Neuronal stem cell (in vitro differentiated cells): ENCODE data around the gene TRIM17.

Experiments used
- DNase-seq: peaks from one replicate; pipeline ENCODE4 v3.0.0-alpha.2; 2013; ENCODE audit warnings: low spot score
- H2AFZ ChIP-seq: one replicate; pipeline ENCODE4 v1.6.1; 2013; ENCODE audit warnings: mild to moderate bottlenecking, low read length, inconsistent platforms
- H2AK5ac ChIP-seq: 2 replicates; pipeline ENCODE4 v1.6.1; 2013; ENCODE audit warnings: low read depth, mild to moderate bottlenecking, inconsistent platforms, low read length, moderate library complexity, mixed read lengths
- H2BK120ac ChIP-seq: 2 replicates; pipeline ENCODE4 v1.6.1; 2013; ENCODE audit warnings: low read depth, mild to moderate bottlenecking, inconsistent platforms, low read length, moderate library complexity, mixed read lengths
- H2BK12ac ChIP-seq: one replicate; pipeline ENCODE4 v1.6.1; 2013; ENCODE audit warnings: low read length, inconsistent platforms
- H2BK15ac ChIP-seq: 2 replicates; pipeline ENCODE4 v1.6.1; 2013; ENCODE audit warnings: mild to moderate bottlenecking, low read length, inconsistent platforms, mixed read lengths
- H2BK5ac ChIP-seq: one replicate; pipeline ENCODE4 v1.6.1; 2013; ENCODE audit warnings: inconsistent platforms, mild to moderate bottlenecking, low read length, moderate library complexity
- H3K14ac ChIP-seq: one replicate; pipeline ENCODE4 v1.6.1; 2013; ENCODE audit warnings: low read length, inconsistent platforms
- H3K18ac ChIP-seq: 2 replicates; pipeline ENCODE4 v1.6.1; 2013; ENCODE audit warnings: low read length, inconsistent platforms
- H3K23ac ChIP-seq: 2 replicates; pipeline ENCODE4 v1.6.1; 2013; ENCODE audit warnings: low read depth, mild to moderate bottlenecking, mixed read lengths, low read length, inconsistent platforms; ENCODE audit not compliant: poor library complexity
- H3K27ac ChIP-seq: replicated peaks from 3 replicates; pipeline ENCODE4 v1.5.1; 2013; ENCODE audit warnings: low read length, inconsistent platforms
- H3K27me3 ChIP-seq, 3 experiments: 2 replicates each; pipeline ENCODE4 v1.6.1; 2013; ENCODE audit warnings: low read length in 3 of 3, mild to moderate bottlenecking in 2 of 3, inconsistent platforms in 1 of 3, low read depth in 1 of 3, mixed read lengths in 1 of 3, moderate library complexity in 1 of 3; ENCODE audit not compliant: control insufficient read depth in 3 of 3, insufficient read depth in 3 of 3
- H3K36me3 ChIP-seq, 2 donors: replicated peaks in 1 of 2; 2 replicates each; pipeline ENCODE4 v1.6.1; 2013; ENCODE audit warnings: low read length in 2 of 2; ENCODE audit not compliant: control insufficient read depth in 2 of 2, insufficient read depth in 2 of 2
- H3K4ac ChIP-seq: 2 replicates; pipeline ENCODE4 v1.6.1; 2013; ENCODE audit warnings: inconsistent platforms, mild to moderate bottlenecking, low read length, moderate library complexity
- H3K4me1 ChIP-seq, 2 donors: 1 replicate in 1 of 2; 2 replicates in 1 of 2; pipeline ENCODE4 v1.6.1; 2013; ENCODE audit warnings: low read length in 2 of 2, low read depth in 1 of 2; ENCODE audit not compliant: control insufficient read depth in 2 of 2, insufficient read depth in 1 of 2
- H3K4me2 ChIP-seq: one replicate; pipeline ENCODE4 v1.6.1; 2013; ENCODE audit warnings: mild to moderate bottlenecking, low read length, inconsistent platforms; ENCODE audit not compliant: insufficient read depth, poor library complexity, severe bottlenecking
- H3K4me3 ChIP-seq, 2 donors: 2 replicates each; pipeline ENCODE4 v1.5.1; 2013; ENCODE audit warnings: low read length in 2 of 2, mild to moderate bottlenecking in 2 of 2, inconsistent platforms in 1 of 2, moderate library complexity in 1 of 2
- H3K79me1 ChIP-seq: one replicate; pipeline ENCODE4 v1.6.1; 2013; ENCODE audit warnings: low read depth, mild to moderate bottlenecking, inconsistent platforms, low read length, moderate library complexity
- H3K9ac ChIP-seq: one replicate; pipeline ENCODE4 v1.6.1; 2013; ENCODE audit warnings: mild to moderate bottlenecking, low read depth, low read length, inconsistent platforms; ENCODE audit not compliant: poor library complexity
- H3K9me3 ChIP-seq, 2 donors: replicated peaks in 1 of 2; 2 replicates each; pipeline versions ENCODE3 to v1.6.1; 2013; ENCODE audit warnings: low read length in 2 of 2, mild to moderate bottlenecking in 2 of 2, inconsistent platforms in 1 of 2, low read depth in 1 of 2, mixed read lengths in 1 of 2, moderate library complexity in 1 of 2; ENCODE audit not compliant: control insufficient read depth in 2 of 2, insufficient read depth in 1 of 2
- H4K8ac ChIP-seq: one replicate; pipeline ENCODE4 v1.6.1; 2013; ENCODE audit warnings: low read depth, mild to moderate bottlenecking, inconsistent platforms, low read length, moderate library complexity
- H4K91ac ChIP-seq: one replicate; pipeline ENCODE4 v1.6.1; 2013; ENCODE audit warnings: low read length, low read depth, mild to moderate bottlenecking, inconsistent platforms; ENCODE audit not compliant: poor library complexity
- WGBS, 2 donors: extraction: QIAGEN DNeasy Blood & Tissue Kit; methylation state at CpG; one replicate each; pipeline ENCODE4 v1.1.7; 2013; ENCODE audit warnings: missing lambda C conversion rate in 2 of 2, mixed read lengths in 1 of 2; ENCODE audit not compliant: insufficient read length in 2 of 2, insufficient replicate concordance in 1 of 2; ENCODE audit errors: extremely low coverage in 2 of 2; 5-methylcytosine and 5-hydroxymethylcytosine counted together

Gene TRIM17

GRCh38 chr1:228464487-228464983 lies 47.9 kb upstream of the TRIM17 start:
- H3K4me3 ChIP-seq = peak overlapping the region; percentile 77 to 79
- no peak overlapping the region for H4K91ac ChIP-seq
- no peak overlapping the region for H2BK15ac ChIP-seq
- H4K8ac ChIP-seq = no peak overlapping the region
- no peak overlapping the region for H3K23ac ChIP-seq
- no CpG with 5 or more reads among the region's 33 CpGs for WGBS, 2 donors
- no peak overlapping the region for H2BK120ac ChIP-seq
- DNase-seq = peak; percentile 85
- no peak overlapping the region for H3K4ac ChIP-seq
- H3K27me3 ChIP-seq = peaks cover 0 to 61% (median 0%) of the 10 kb centered on the region in 3 experiments
- no peak overlapping the region for H2BK12ac ChIP-seq
- H3K36me3 ChIP-seq = no peaks in the 10 kb centered on the region
- H3K4me2 ChIP-seq = peak overlapping the region; percentile 69
- H2BK5ac ChIP-seq = no peak overlapping the region
- no peak overlapping the region for H3K27ac ChIP-seq
- H2AK5ac ChIP-seq = no peak overlapping the region
- H3K4me1 ChIP-seq = peaks cover 9 to 18% of the 10 kb centered on the region in 2 donors
- H3K79me1 ChIP-seq = no peaks in the 10 kb centered on the region
- H3K18ac ChIP-seq = no peak overlapping the region
- no peak overlapping the region for H3K14ac ChIP-seq
- peak overlapping the region; percentile 88 for H2AFZ ChIP-seq
- H3K9me3 ChIP-seq = no peaks in the 10 kb centered on the region
- no peak overlapping the region for H3K9ac ChIP-seq

- peak overlapping the region; percentile 15 for H3K23ac ChIP-seq
- H4K91ac ChIP-seq = no peak overlapping the region
- peak overlapping the region; percentile 67 for H3K18ac ChIP-seq
- peaks cover 7 to 18% of the 10 kb centered on the region in 2 donors for H3K4me1 ChIP-seq
- no peak overlapping the region for H2BK120ac ChIP-seq
- H2BK15ac ChIP-seq = peak overlapping the region; percentile 14
- H4K8ac ChIP-seq = no peak overlapping the region
- no peaks in the 10 kb centered on the region for H3K36me3 ChIP-seq
- H2BK5ac ChIP-seq = no peak overlapping the region
- no peaks in the 10 kb centered on the region for H3K79me1 ChIP-seq
- peak overlapping the region; percentile 71 for H2AFZ ChIP-seq
- peaks cover 0 to 60% (median 0%) of the 10 kb centered on the region in 3 experiments for H3K27me3 ChIP-seq
- WGBS, 2 donors = no CpG with 5 or more reads among the region's 56 CpGs
- H3K9ac ChIP-seq = peak overlapping the region; percentile 70
- H3K4me3 ChIP-seq = peak overlapping the region; percentile 68 to 79
- peak overlapping the region; percentile 69 for H3K4me2 ChIP-seq
- H3K27ac ChIP-seq = no peak overlapping the region
- no peak overlapping the region for H3K14ac ChIP-seq
- H2AK5ac ChIP-seq = no peak overlapping the region
- no peak overlapping the region for H3K4ac ChIP-seq
- no peak overlapping the region for H2BK12ac ChIP-seq
- no peaks in the 10 kb centered on the region for H3K9me3 ChIP-seq
- no peak for DNase-seq
Observed at GRCh38 chr1:228463559-228464455, 47.1 kb upstream of the TRIM17 start.

- no peak for DNase-seq
- H3K27ac ChIP-seq = no peak overlapping the region
Observed at GRCh38 chr1:228463009-228463558, 46.4 kb upstream of the TRIM17 start.

GRCh38 chr1:228462560-228462959 lies 45.9 kb upstream of the TRIM17 start:
- peaks cover 0 to 56% (median 0%) of the 10 kb centered on the region in 3 experiments for H3K27me3 ChIP-seq
- no peak overlapping the region for H2AFZ ChIP-seq
- no peak overlapping the region for H3K18ac ChIP-seq
- H3K27ac ChIP-seq = no peak overlapping the region
- no CpG with 5 or more reads among the region's 5 CpGs for WGBS, 2 donors
- H4K91ac ChIP-seq = no peak overlapping the region
- no peak for DNase-seq
- H2BK5ac ChIP-seq = no peak overlapping the region
- no peak overlapping the region for H2BK12ac ChIP-seq
- H2BK120ac ChIP-seq = no peak overlapping the region
- no peak overlapping the region for H3K4me3 ChIP-seq
- no peak overlapping the region for H3K14ac ChIP-seq
- no peak overlapping the region for H2AK5ac ChIP-seq
- no peaks in the 10 kb centered on the region for H3K36me3 ChIP-seq
- no peak overlapping the region for H3K4ac ChIP-seq
- H2BK15ac ChIP-seq = no peak overlapping the region
- no peaks in the 10 kb centered on the region for H3K79me1 ChIP-seq
- H4K8ac ChIP-seq = no peak overlapping the region
- H3K4me2 ChIP-seq = no peak overlapping the region
- no peak overlapping the region for H3K9ac ChIP-seq
- no peaks in the 10 kb centered on the region for H3K9me3 ChIP-seq
- peaks cover 7 to 18% of the 10 kb centered on the region in 2 donors for H3K4me1 ChIP-seq
- H3K23ac ChIP-seq = no peak overlapping the region

More at GRCh38 chr1:228463009-228463558, 46.4 kb upstream of the TRIM17 start:
- H2BK12ac ChIP-seq = no peak overlapping the region
- H3K4me1 ChIP-seq = peaks cover 7 to 18% of the 10 kb centered on the region in 2 donors
- peak overlapping the region; percentile 71 for H2AFZ ChIP-seq
- H2BK120ac ChIP-seq = no peak overlapping the region
- H3K27me3 ChIP-seq = peaks cover 0 to 62% (median 0%) of the 10 kb centered on the region in 3 experiments
- no peaks in the 10 kb centered on the region for H3K36me3 ChIP-seq
- H3K23ac ChIP-seq = no peak overlapping the region
- H4K8ac ChIP-seq = no peak overlapping the region
- H2BK15ac ChIP-seq = no peak overlapping the region
- no peaks in the 10 kb centered on the region for H3K79me1 ChIP-seq
- H3K9me3 ChIP-seq = no peaks in the 10 kb centered on the region
- H4K91ac ChIP-seq = no peak overlapping the region
- no peak overlapping the region for H3K4ac ChIP-seq
- peak overlapping the region in 1 of 2 donors; percentile 79 for H3K4me3 ChIP-seq
- H3K9ac ChIP-seq = no peak overlapping the region
- no peak overlapping the region for H3K14ac ChIP-seq
- no peak overlapping the region for H2AK5ac ChIP-seq
- no peak overlapping the region for H2BK5ac ChIP-seq
- no peak overlapping the region for H3K18ac ChIP-seq
- no CpG with 5 or more reads among the region's 7 CpGs for WGBS, 2 donors
- H3K4me2 ChIP-seq = no peak overlapping the region
